NCI-H510A (cell line): ENCODE results near the gene GPC5.

Experiments
- DNase-seq: peaks from one replicate; lab custom pipeline; 2025; lab: John Stamatoyannopoulos, UW

GPC5 gene

DNA sequence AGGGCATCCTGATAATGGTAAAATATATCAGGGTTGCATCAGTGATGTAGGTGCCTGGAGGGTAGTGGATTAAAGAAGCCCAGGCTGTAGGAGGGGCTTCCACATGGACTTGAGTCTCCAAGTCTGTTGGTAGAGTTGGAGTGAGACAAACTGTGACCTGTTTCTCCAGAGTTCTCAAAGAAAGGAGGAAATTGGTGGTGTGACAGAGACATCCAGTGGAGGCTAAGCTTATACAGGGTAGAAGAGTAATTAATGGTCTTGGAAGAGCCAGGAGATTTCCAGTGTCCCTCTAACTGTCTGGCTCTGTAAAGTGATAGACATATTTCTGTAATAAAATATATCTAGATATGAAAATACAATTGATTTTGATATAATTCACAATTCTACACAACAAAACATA lies 61.1 kb downstream of the GPC5 start:
- DNase-seq = no peak

DNA sequence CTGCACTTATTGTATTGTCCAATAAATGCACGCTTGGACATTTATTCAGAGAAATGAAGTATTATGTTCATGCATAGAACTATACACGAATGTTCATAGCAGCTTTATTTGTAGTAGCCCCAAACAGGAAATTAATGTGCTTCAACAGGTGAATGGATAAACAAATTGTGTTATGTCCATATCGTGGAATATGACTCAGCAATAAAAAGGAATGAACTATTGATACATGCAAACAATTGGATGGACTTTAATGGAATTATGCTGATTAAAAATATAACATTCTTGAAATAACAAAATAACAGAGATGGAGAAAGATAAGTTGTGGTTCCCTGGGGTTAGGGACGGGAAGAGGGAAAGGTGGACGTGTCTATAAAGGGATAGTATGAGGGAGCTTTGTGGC lies 65.9 kb downstream of the GPC5 start:
- DNase-seq = no peak

DNA sequence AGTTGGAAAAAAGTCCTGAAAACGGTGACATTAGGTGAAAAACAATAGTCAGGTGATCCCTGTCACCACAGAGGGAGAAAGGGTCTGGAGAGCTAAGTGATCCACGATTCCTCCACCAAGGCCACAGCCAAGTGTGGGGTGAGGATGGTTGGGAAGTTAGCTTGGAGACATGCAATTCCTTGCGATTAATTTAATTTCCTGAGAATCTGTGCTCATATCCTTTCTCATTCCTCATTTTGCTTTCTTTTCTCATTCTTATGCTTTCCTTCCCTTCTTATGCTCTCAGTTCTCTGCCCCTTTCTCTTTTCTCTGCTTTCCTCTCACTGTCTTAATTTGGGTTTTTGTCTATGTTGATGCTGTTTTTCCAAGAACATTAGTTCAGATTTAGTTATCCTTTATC lies 68.8 kb downstream of the GPC5 start:
- DNase-seq = no peak

GRCh38 chr13:91468301-91468700 lies 69.9 kb downstream of the GPC5 start:
- no peak for DNase-seq

DNA sequence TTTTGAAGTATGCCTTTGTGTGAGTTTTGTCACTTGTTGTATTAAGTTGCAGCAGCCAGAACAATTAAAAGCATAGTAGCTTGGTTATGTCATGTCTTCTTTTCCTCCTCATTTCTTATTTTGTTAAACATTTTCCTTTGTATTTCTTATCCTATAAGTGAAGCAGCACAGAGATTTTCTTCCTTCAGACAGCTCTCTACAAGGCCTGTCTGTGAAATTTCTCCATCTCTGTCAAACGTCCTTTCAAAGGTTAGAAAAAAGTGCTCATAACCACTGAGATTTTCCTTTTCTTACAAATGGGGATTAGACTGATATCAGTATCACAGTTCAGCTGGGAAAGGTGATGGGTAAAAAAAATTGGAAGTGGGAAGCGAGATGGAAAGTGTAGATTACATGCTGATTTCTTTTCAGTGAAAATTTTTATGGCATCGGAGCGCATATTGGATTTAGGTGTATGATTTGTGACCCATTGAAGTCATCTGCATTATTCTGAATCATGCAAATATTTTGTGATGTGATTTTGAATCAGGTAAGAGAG lies 71.7 kb downstream of the GPC5 start:
- no peak for DNase-seq

GRCh38 chr13:91470681-91471080 lies 72.3 kb downstream of the GPC5 start:
- no peak for DNase-seq

- no peak for DNase-seq
Measured at GRCh38 chr13:91482427-91482826, 84.0 kb downstream of the GPC5 start.

DNA sequence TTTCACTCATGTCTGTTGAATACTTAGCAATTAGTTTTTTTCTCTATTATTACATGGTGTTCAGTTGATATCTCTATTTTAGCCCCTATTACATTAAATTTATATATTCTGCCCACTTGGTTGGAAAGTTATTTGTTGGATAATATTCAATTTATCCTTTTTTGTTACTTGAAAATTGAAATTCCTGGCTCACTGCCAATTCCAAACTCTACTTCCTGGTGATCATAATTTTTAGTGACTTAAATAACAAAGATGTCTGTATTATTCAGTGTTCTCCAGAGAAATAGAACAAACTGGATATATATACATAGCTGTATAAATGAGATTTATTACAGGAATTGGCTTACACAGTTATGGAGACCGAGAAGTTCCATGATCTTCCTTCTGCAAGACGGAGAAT lies 93.6 kb downstream of the GPC5 start:
- no peak for DNase-seq

GRCh38 chr13:91493442-91493841 lies 95.0 kb downstream of the GPC5 start:
- no peak for DNase-seq

- DNase-seq = no peak
Measured at GRCh38 chr13:91498298-91498697, 99.9 kb downstream of the GPC5 start.

DNA sequence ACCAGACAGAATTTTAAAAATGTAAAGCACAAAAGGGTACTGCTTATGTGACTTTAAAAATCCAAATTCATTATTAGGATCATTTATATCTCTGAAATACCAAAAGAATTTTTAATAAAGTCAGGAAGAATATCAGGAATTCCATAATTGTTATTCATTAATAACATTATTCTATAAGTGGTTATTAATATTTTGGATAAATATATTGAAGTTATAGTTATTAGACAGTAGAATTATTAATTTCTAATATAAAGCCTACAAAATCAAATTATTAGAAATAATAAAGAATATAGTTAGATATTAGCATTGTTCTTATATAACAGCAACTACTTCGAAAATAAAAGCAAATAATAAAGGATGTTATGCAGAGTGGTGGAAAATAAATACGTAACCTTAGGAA lies 105.8 kb downstream of the GPC5 start:
- no peak for DNase-seq

DNA sequence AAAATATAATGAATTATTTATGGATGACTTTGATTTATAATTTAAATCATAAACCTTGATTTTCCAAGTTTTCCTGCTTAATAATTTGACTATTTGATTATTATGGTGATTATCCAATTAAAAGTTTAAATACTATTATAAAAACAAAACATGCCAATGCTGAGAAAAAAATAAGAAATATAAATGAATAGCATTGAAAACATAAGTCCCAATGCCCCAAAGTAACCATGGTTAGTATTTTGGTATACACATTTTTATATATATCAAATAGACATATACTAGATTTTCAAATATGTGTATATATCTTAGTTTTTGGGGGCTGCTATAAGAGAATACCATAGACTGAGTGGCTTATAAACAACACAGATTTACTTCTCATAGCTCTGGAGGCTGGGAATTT lies 108.3 kb downstream of the GPC5 start:
- no peak for DNase-seq

GRCh38 chr13:91510058-91510457 lies 111.6 kb downstream of the GPC5 start:
- no peak for DNase-seq

DNA sequence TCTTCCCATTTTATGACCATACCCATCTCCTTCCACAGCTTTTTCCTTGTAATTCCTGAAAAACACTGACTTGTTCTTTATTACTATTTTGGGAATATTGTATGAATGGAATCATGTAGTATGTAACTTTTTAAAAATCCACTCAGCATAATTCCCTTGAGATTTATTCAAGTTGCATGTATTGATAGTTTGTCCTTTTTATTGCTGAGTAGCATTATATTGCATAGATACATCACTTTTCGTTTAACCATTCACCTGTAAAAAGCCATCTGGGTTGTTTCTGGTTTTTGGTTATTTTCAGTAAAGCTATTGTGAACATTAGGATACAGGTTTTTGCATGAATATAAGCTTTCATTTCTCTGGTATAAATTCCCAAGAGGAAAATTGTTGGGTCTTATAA lies 115.4 kb downstream of the GPC5 start:
- DNase-seq = no peak

DNA sequence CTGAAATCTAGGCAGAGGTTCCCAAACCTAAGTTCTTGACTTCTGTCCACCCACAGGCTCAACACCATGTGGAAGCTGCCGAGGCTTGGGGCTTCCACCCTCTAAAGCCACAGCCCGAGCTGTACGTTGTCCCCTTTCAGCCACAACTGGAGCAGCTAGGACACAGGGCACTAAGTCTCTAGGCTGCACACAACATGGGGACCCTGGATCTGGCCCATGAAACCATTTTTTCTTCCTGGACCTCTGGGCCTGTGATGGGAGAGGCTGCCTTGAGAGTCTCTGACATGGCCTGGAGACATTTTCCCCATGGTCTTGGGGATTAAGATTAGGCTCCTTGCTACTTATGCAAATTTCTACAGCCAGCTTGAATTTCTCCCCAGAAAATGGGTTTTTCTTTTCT lies 118.4 kb downstream of the GPC5 start:
- no peak for DNase-seq

DNA sequence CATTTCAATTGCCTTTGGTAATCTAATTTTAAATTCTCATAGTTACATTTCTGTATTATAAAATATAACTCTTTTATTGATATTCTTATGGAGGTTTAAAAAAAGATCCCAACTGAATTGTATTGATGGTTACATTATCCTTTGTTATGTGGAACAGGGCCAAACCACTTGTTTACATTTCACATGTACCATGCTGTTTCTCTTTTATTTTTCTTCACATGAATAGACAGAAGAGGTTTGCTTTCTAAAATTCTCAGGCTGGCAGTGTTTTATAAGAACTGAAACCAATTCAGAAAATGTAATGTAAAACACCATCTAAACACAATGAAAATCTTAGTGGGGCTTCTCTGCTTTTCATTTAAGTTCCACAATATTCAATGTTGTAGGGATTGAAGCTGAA lies 122.5 kb downstream of the GPC5 start:
- no peak for DNase-seq

GRCh38 chr13:91523116-91523515 lies 124.7 kb downstream of the GPC5 start:
- DNase-seq = no peak

DNA sequence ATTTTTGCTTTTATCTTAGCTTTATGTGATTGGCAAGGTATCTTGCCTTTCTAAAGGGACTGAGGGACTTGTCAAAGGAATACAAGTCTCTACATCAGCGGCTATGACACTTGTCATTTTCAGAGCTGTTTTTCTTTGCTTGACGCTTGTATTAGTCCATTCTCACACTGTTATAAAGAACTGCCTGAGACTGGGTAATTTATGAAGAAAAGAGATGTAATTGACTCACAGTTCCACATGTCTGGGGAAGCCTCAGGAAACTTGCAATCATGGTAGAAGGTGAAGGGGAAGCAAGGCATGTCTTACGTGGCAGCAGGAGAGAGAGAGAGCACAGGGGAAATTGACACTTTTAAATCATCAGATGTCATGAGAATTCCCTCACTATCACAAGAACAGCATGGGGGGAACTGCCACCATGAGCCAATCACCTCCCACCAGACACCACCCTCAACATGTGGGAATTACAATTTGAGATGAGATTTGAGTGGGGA lies 128.2 kb downstream of the GPC5 start:
- no peak for DNase-seq

DNA sequence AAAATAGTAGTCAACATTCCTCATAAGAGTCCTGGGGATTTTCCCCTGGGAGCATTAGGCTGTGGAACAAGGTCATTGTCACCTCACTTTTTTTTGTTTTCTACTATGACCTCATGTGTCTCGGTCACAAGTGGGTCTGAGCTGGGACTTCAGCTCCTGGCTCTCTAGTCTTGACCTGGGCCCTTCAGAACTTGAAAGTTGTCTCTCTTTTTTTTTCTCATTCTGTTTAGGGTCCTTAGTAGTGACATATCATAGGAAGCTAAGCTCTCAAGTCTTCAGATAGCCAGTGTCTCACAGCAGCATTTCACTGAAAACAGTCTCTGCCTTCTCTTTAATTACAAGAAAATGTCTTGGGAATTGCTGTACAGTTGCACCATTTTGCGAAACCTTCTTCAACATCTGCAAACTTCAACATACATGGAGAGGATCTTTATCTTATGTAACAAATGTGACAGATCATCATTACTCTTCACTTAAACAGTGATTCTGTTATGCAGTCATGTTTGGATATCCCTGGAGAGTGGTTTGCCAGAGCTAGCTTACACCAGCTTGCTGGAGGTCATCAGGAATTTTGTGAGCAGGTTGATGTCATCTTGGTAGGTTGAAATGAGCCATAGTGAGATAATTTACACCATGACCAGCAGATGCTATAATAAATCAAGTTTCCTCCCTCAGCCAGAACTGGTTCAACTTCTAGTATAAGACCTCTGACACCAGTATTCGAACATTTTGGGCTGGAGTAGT lies 131.5 kb downstream of the GPC5 start:
- DNase-seq = no peak

GRCh38 chr13:91531646-91532045 lies 133.2 kb downstream of the GPC5 start:
- no peak for DNase-seq

GRCh38 chr13:91533354-91533753 lies 134.9 kb downstream of the GPC5 start:
- no peak for DNase-seq

DNA sequence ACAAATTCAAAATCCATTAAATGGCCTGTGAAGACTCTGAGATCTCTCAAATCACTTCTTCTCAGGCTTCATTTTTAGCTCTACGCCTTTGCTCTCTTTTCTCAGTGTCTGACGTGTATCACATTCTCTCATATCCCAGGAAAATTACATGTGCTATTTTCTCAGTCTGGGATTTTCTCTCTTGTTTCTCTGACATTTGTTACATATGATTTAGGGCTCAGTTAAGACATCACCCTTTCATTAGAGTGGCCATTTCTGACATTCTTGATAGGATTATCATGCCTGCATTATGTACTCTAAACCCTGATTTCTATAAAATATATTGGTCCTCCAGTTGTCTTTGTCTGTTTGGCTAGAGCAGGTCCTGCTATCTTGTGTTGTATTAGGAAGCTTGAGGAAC lies 136.6 kb downstream of the GPC5 start:
- no peak for DNase-seq

DNA sequence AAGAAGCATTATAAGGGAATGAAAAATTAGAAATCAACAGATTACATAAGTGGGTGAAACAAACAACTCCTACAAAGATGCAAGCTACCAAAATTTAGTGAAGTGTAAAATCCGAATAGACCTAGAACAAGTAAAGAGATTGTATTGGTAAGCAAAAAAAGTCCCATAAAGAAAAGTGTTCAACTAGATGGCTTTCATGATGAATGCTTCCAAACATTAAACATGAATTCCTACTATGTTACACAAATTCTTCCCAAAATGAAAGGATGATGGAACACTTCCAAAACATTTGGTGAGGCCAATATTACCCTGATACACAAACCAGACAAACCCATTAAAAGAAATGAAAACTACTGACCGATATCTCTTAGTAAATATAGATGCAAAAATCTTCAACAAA lies 139.0 kb downstream of the GPC5 start:
- DNase-seq = no peak
